IMR-90 (cell line): Measurements from ENCODE around the gene CYP51A1. TPM values are rescaled to one million over a fixed set of nuclear protein-coding genes. Genes with fewer than 3 reads are reported as not detected.

Experiments used
- ATAC-seq: fragments of 200-7000 bp; cut with Tn5 transposase; 2 replicates; pipeline ENCODE4 v1.9.1; 2020; ENCODE audit warnings: low read depth, mild to moderate bottlenecking, moderate library complexity
- BruUV-seq: library from RNA; stranded (reverse); fragments of 400-500 nt; replicated peaks from 2 replicates; lab custom pipeline; 2021; lab: Mats Ljungman, UMichigan
- CTCF ChIA-PET: fragments of 300-600 bp; formaldehyde crosslinking; extraction: SDS; loops from one replicate; lab custom pipeline; 2021; ENCODE audit warnings: antibody characterized with exemption; lab: Yijun Ruan, JAX
- POLR2A ChIA-PET: fragments of 300-600 bp; sonication (Branson Sonifier 250); formaldehyde crosslinking; loops from one replicate; lab custom pipeline; 2022; ENCODE audit warnings: antibody characterized with exemption; ENCODE audit not compliant: unreplicated experiment; lab: Charles Lee
- DNase-seq: peaks from one replicate; pipeline ENCODE4 v3.0.0; 2013
- H2AFZ ChIP-seq: replicated peaks from 2 replicates; pipeline ENCODE3; 2013; ENCODE audit warnings: low read length, mild to moderate bottlenecking; ENCODE audit not compliant: poor library complexity
- H2AK5ac ChIP-seq: 2 replicates; pipeline ENCODE4 v1.6.1; 2013; ENCODE audit warnings: low read depth, low read length, inconsistent platforms
- H2AK9ac ChIP-seq: replicated peaks from 2 replicates; pipeline ENCODE3; 2013; ENCODE audit warnings: mild to moderate bottlenecking, low read depth, low read length, moderate library complexity; ENCODE audit not compliant: poor library complexity
- H2BK120ac ChIP-seq: 2 replicates; pipeline ENCODE4 v1.6.1; 2013; ENCODE audit warnings: low read depth, low read length, inconsistent platforms
- H2BK15ac ChIP-seq: 3 replicates; pipeline ENCODE4 v1.6.1; 2013; ENCODE audit warnings: low read depth, low read length, inconsistent platforms
- H2BK20ac ChIP-seq: 2 replicates; pipeline ENCODE4 v1.6.1; 2013; ENCODE audit warnings: low read depth, mild to moderate bottlenecking, inconsistent platforms, low read length, moderate library complexity
- H2BK5ac ChIP-seq: 2 replicates; pipeline ENCODE4 v1.6.1; 2013; ENCODE audit warnings: mild to moderate bottlenecking, low read depth, low read length, inconsistent platforms; ENCODE audit not compliant: poor library complexity, severe bottlenecking
- H3K14ac ChIP-seq: replicated peaks from 2 replicates; pipeline ENCODE4 v1.6.1; 2013; ENCODE audit warnings: low read depth, low read length, inconsistent platforms
- H3K18ac ChIP-seq: 2 replicates; pipeline ENCODE4 v1.6.1; 2013; ENCODE audit warnings: low read depth, low read length, control low read depth
- H3K23ac ChIP-seq: 2 replicates; pipeline ENCODE4 v1.6.1; 2013; ENCODE audit warnings: low read depth, low read length, inconsistent platforms
- H3K27ac ChIP-seq: 2 replicates; pipeline ENCODE4 v1.5.1; 2013; ENCODE audit warnings: mild to moderate bottlenecking, control low read depth, low read length; ENCODE audit not compliant: insufficient read depth
- H3K27me3 ChIP-seq: 2 replicates; pipeline ENCODE4 v1.6.1; 2013; ENCODE audit warnings: low read length; ENCODE audit not compliant: control insufficient read depth, insufficient read depth
- H3K36me3 ChIP-seq: 2 replicates; pipeline ENCODE4 v1.6.1; 2013; ENCODE audit warnings: low read length, mixed read lengths; ENCODE audit not compliant: control insufficient read depth, insufficient read depth
- H3K4ac ChIP-seq: 2 replicates; pipeline ENCODE4 v1.6.1; 2013; ENCODE audit warnings: low read depth, low read length, inconsistent platforms
- H3K4me1 ChIP-seq: 2 replicates; pipeline ENCODE4 v1.6.1; 2013; ENCODE audit warnings: low read length, mixed read lengths; ENCODE audit not compliant: control insufficient read depth, insufficient read depth
- H3K4me2 ChIP-seq: 2 replicates; pipeline ENCODE4 v1.6.1; 2013; ENCODE audit warnings: low read depth, mild to moderate bottlenecking, control low read depth, low read length, moderate library complexity
- H3K4me3 ChIP-seq: 2 replicates; pipeline ENCODE4 v1.5.1; 2013; ENCODE audit warnings: low read depth, mild to moderate bottlenecking, control low read depth, low read length, moderate library complexity; ENCODE audit not compliant: insufficient read depth
- H3K56ac ChIP-seq: 2 replicates; pipeline ENCODE4 v1.6.1; 2013; ENCODE audit warnings: low read length, inconsistent platforms; ENCODE audit not compliant: insufficient read depth; ENCODE audit errors: extremely low read depth
- H3K79me1 ChIP-seq, 2 experiments: 2 replicates each; pipeline ENCODE4 v1.6.1; 2013; ENCODE audit warnings: low read length in 2 of 2, inconsistent platforms in 1 of 2, low read depth in 1 of 2
- H3K9ac ChIP-seq: 2 replicates; pipeline ENCODE4 v1.6.1; 2013; ENCODE audit warnings: low read depth, low read length, control low read depth
- H3K9me1 ChIP-seq: 2 replicates; pipeline ENCODE4 v1.6.1; 2013; ENCODE audit warnings: low read length, inconsistent platforms; ENCODE audit not compliant: insufficient read depth
- H3K9me3 ChIP-seq: 2 replicates; pipeline ENCODE4 v1.6.1; 2013; ENCODE audit warnings: low read length; ENCODE audit not compliant: control insufficient read depth, insufficient read depth
- H4K20me1 ChIP-seq: 2 replicates; pipeline ENCODE4 v1.6.1; 2013; ENCODE audit warnings: low read length, inconsistent platforms; ENCODE audit not compliant: insufficient read depth
- H4K5ac ChIP-seq: 2 replicates; pipeline ENCODE4 v1.6.1; 2013; ENCODE audit warnings: mild to moderate bottlenecking, low read depth, low read length, control low read depth
- H4K8ac ChIP-seq, 2 experiments: 2 replicates each; pipeline ENCODE4 v1.6.1; 2013; ENCODE audit warnings: low read depth in 2 of 2, low read length in 2 of 2, control low read depth in 1 of 2, inconsistent platforms in 1 of 2
- H4K91ac ChIP-seq: 2 replicates; pipeline ENCODE4 v1.6.1; 2013; ENCODE audit warnings: low read depth, low read length, inconsistent platforms; ENCODE audit not compliant: insufficient read depth
- CEBPB ChIP-seq: IDR thresholded peaks from 2 replicates; pipeline ENCODE4 v1.6.1; 2012; ENCODE audit warnings: low read depth, low read length, improper control_type of control experiment
- MAFK ChIP-seq: IDR thresholded peaks from 2 replicates; pipeline ENCODE4 v1.6.1; 2012; ENCODE audit warnings: low read depth, low read length, improper control_type of control experiment
- RAD21 ChIP-seq: IDR thresholded peaks from 2 replicates; pipeline ENCODE4 v1.6.1; 2012; ENCODE audit warnings: low read length, improper control_type of control experiment
- dilution Hi-C: fragments of 300-500 bp; cut with HindIII; formaldehyde crosslinking; loops from one replicate; pipeline ENCODE4 v1.14.3; 2018; ENCODE audit warnings: low sequenced_read_pairs; ENCODE audit not compliant: unreplicated experiment
- in situ Hi-C: fragments of 300-500 bp; cut with MboI; formaldehyde crosslinking; loops from 3 replicates; pipeline ENCODE4 v1.14.3; 2019; ENCODE audit warnings: low sequenced_read_pairs, inconsistent platforms, mixed read lengths
- intact Hi-C: fragments of 100-400 bp; cut with micrococcal nuclease; formaldehyde crosslinking; loops from 2 replicates; pipeline ENCODE4 v1.10.0; 2022
- polyA plus RNA-seq, 3 experiments: library from polyadenylated mRNA; depleted of rRNA; stranded (reverse); fragments of >200 nt; gene quantifications; 2 replicates each; pipeline ENCODE4 v1.2.3, GENCODE V29; 2012; ENCODE audit warnings: low replicate concordance in 1 of 3
- total RNA-seq: library from RNA; depleted of rRNA; stranded (reverse); fragments of >200 nt; gene quantifications from 2 replicates; pipeline ENCODE4 v1.2.3, GENCODE V29; 2012

Gene CYP51A1
- total and polyA plus RNA-seq, 2 of the 4 experiments (the other 2 are of a cell fraction): 12.1 to 76.4 TPM

- no peak overlapping the region for H3K4me2 ChIP-seq
- no peaks in the 10 kb centered on the region for H3K36me3 ChIP-seq
- no peaks in the 10 kb centered on the region for H3K27me3 ChIP-seq
- H2BK120ac ChIP-seq: no peak overlapping the region
- no peak for ATAC-seq
- no peak overlapping the region for H2AK9ac ChIP-seq
- no peak overlapping the region for H3K9ac ChIP-seq
- no peak overlapping the region for H3K14ac ChIP-seq
- CTCF ChIA-PET: interaction anchor here (1.1 kb wide), 1 partner anchor 13 kb away, joined by 8 read pairs; no protein-coding TSS in a partner anchor
- H4K5ac ChIP-seq: no peak overlapping the region
- no peak overlapping the region for H2BK15ac ChIP-seq
- H3K18ac ChIP-seq: no peak overlapping the region
- H3K79me1 ChIP-seq: no peaks in the 10 kb centered on the region
- no peak overlapping the region for H2AFZ ChIP-seq
- H4K91ac ChIP-seq: no peak overlapping the region
- H4K20me1 ChIP-seq: no peaks in the 10 kb centered on the region
- no peak for DNase-seq
- no peaks in the 10 kb centered on the region for H3K9me3 ChIP-seq
- H2AK5ac ChIP-seq: no peak overlapping the region
- in situ Hi-C loops (no loop called here), dilution Hi-C loops (no loop called here), intact Hi-C loops (no loop called here)
- no peak overlapping the region for H3K27ac ChIP-seq
- no peak overlapping the region for H3K23ac ChIP-seq
- H4K8ac ChIP-seq: no peak overlapping the region
- H3K4me1 ChIP-seq: peaks cover 9% of the 10 kb centered on the region; the same call in 1 of the 2 replicates
- H3K56ac ChIP-seq: no peak overlapping the region
- TF ChIP-seq CEBPB: no peak
- TF ChIP-seq MAFK: no peak
- no peak for TF ChIP-seq RAD21
- no peaks in the 10 kb centered on the region for H3K9me1 ChIP-seq
- H2BK5ac ChIP-seq: no peak overlapping the region
- POLR2A ChIA-PET: no interaction called here
- no TSS peak for BruUV-seq
- H3K4ac ChIP-seq: no peak overlapping the region
- no peak overlapping the region for H3K4me3 ChIP-seq
- H2BK20ac ChIP-seq: no peak overlapping the region
Measured at GRCh38 chr7:92156990-92157389, 22.7 kb upstream of the CYP51A1 start.
